KMS-11 (cell line): ENCODE measurements around the gene IL2RG.
A peak's percentile ranks its signal among the peaks of the same experiment; 100 is the strongest.

Experiments used
- H2AFZ ChIP-seq: fragments of 200-600 bp; sonication (generic); 2 replicates; pipeline ENCODE4 v1.6.1; 2016; ENCODE audit warnings: antibody characterized with exemption, mixed run types, low read depth
- H3K27ac ChIP-seq: fragments of 200-600 bp; sonication (generic); 2 replicates; pipeline ENCODE4 v1.6.1; 2016; ENCODE audit warnings: mild to moderate bottlenecking, mixed run types
- H3K27me3 ChIP-seq: fragments of 200-600 bp; sonication (generic); 2 replicates; pipeline ENCODE4 v1.6.1; 2017; ENCODE audit warnings: mild to moderate bottlenecking, low read depth, mixed run types, moderate library complexity; ENCODE audit not compliant: insufficient read depth
- H3K36me3 ChIP-seq: fragments of 200-600 bp; sonication (generic); 2 replicates; pipeline ENCODE4 v1.6.1; 2017; ENCODE audit warnings: mild to moderate bottlenecking, mixed run types; ENCODE audit not compliant: insufficient read depth
- H3K4me1 ChIP-seq: fragments of 200-600 bp; sonication (generic); 2 replicates; pipeline ENCODE4 v1.6.1; 2016; ENCODE audit warnings: mild to moderate bottlenecking, low read depth, mixed run types; ENCODE audit not compliant: poor library complexity, severe bottlenecking
- H3K4me2 ChIP-seq: fragments of 200-600 bp; sonication (generic); 2 replicates; pipeline ENCODE4 v1.7.0; 2016; ENCODE audit warnings: mild to moderate bottlenecking, mixed run types
- H3K4me3 ChIP-seq: fragments of 200-600 bp; sonication (generic); IDR thresholded peaks from 2 replicates; pipeline ENCODE4 v1.6.1; 2017; ENCODE audit warnings: low read depth, low read length, mixed read lengths; ENCODE audit not compliant: insufficient read depth
- H3K79me2 ChIP-seq: fragments of 200-600 bp; sonication (generic); 2 replicates; pipeline ENCODE4 v1.6.1; 2016; ENCODE audit warnings: low read depth, mixed run types; ENCODE audit not compliant: insufficient read depth
- H3K9ac ChIP-seq: fragments of 200-600 bp; sonication (generic); 2 replicates; pipeline ENCODE4 v1.6.1; 2016; ENCODE audit warnings: mild to moderate bottlenecking, mixed run types
- H4K20me1 ChIP-seq: fragments of 200-600 bp; sonication (generic); 2 replicates; pipeline ENCODE4 v1.6.1; 2016; ENCODE audit warnings: mild to moderate bottlenecking, mixed run types; ENCODE audit not compliant: insufficient read depth
- CTCF ChIP-seq: fragments of 200-600 bp; sonication (generic); conservative IDR thresholded peaks from 2 replicates; pipeline ENCODE4 v1.6.1; 2017; ENCODE audit warnings: low read depth, mild to moderate bottlenecking, antibody characterized with exemption, low read length, moderate library complexity, mixed read lengths

Gene IL2RG

GRCh38 chrX:71118032-71118984, 6.9 kb upstream of the IL2RG start, which contains the start of gene MED12:
MED12 (plus strand) TSS chrX:71118596; CDS start chrX:71118755, 159 bp downstream.
- Histone ChIP-seq H3K9ac (peak within 1 kb of the TSS; percentile 93), H3K4me3 (no peak within 1 kb of the TSS), H3K4me1 (peaks cover 13% of the 10 kb centered on the region), H3K4me2 (peak within 1 kb of the TSS; percentile 57), H2AFZ (peak within 1 kb of the TSS; percentile 88), H4K20me1 (no peaks in the 10 kb centered on the region), H3K27me3 (no peaks in the 10 kb centered on the region), H3K27ac (peak within 1 kb of the TSS; percentile 69), H3K79me2 (no peaks in the 10 kb centered on the region), H3K36me3 (no peaks in the 10 kb centered on the region)
- no peak for TF ChIP-seq CTCF

GRCh38 chrX:71117358-71117757, 6.0 kb upstream of the IL2RG start:
- TF ChIP-seq CTCF, result no peak
- Histone ChIP-seq H3K36me3 (no peaks in the 10 kb centered on the region), H3K27ac (no peak overlapping the region), H3K4me2 (peak overlapping the region; percentile 57), H3K9ac (no peak overlapping the region; the same call in 1 of the 2 replicates), H3K79me2 (no peaks in the 10 kb centered on the region), H3K4me3 (no peak overlapping the region), H4K20me1 (no peaks in the 10 kb centered on the region), H3K27me3 (no peaks in the 10 kb centered on the region), H3K4me1 (peaks cover 23% of the 10 kb centered on the region), H2AFZ (no peak overlapping the region)

- H2AFZ ChIP-seq, result peak overlapping the region; percentile 52; the same call in 1 of the 2 replicates
- peak overlapping the region; percentile 75 for H3K9ac ChIP-seq
These were observed 599 bp upstream of the IL2RG start for GRCh38 chrX:71111921-71112431.

GRCh38 chrX:71109051-71109450, 2.3 kb downstream of the IL2RG start:
- peak overlapping the region; percentile 89; the same call in 1 of the 2 replicates for H3K4me2 ChIP-seq
- no peak overlapping the region for H3K9ac ChIP-seq
- H3K4me1 ChIP-seq, result peaks cover 51% of the 10 kb centered on the region
- H3K79me2 ChIP-seq, result peaks cover 25% of the 10 kb centered on the region
- TF ChIP-seq CTCF, result no peak
- H4K20me1 ChIP-seq, result no peaks in the 10 kb centered on the region
- H3K36me3 ChIP-seq, result no peaks in the 10 kb centered on the region
- no peak overlapping the region for H3K27ac ChIP-seq
- H3K27me3 ChIP-seq, result no peaks in the 10 kb centered on the region
- no peak overlapping the region for H2AFZ ChIP-seq
- H3K4me3 ChIP-seq, result no peak overlapping the region

More at GRCh38 chrX:71111921-71112431, 599 bp upstream of the IL2RG start:
- TF ChIP-seq CTCF, result no peak
- Histone ChIP-seq H3K4me2 (peak overlapping the region; percentile 89), H3K4me3 (no peak overlapping the region), H4K20me1 (no peaks in the 10 kb centered on the region), H3K27ac (peak overlapping the region; percentile 92), H3K4me1 (peaks cover 41% of the 10 kb centered on the region), H3K79me2 (peaks cover 25% of the 10 kb centered on the region), H3K36me3 (no peaks in the 10 kb centered on the region), H3K27me3 (no peaks in the 10 kb centered on the region)
